Measurements from ENCODE around the gene TMED1. TPM values are rescaled to one million over a fixed set of nuclear protein-coding genes. Genes with fewer than 3 reads are reported as not detected.

Gene TMED1
- total and polyA plus RNA-seq, 2 experiments from 2014 or later = 29.7 to 37.2 TPM

- TF ChIP-seq REST (IDR thresholded peaks at IDR 0.05; ENCODE audit: unreplicated experiment) = no peak
- TF ChIP-seq EZH2 (IDR thresholded peaks at IDR 0.05; ENCODE audit: low read depth, unreplicated experiment) = no peak
- TF ChIP-seq ZNF462 (CRISPR knock-in tag; IDR thresholded peaks at IDR 0.05) = no peak
- no peak for TF ChIP-seq ZNF114 (CRISPR knock-in tag; IDR thresholded peaks at IDR 0.05)
Observed at GRCh38 chr19:10854350-10855089, 18.5 kb upstream of the TMED1 start (continued).

GRCh38 chr19:10852941-10853340, 16.9 kb upstream of the TMED1 start:
- Mint-ChIP-seq H3K27ac (no peak overlapping the region), H3K27me3 (ENCODE audit: insufficient read depth, low read depth, poor library complexity) (peaks cover 10% of the 10 kb centered on the region), H3K9me3 (no peaks in the 10 kb centered on the region), H3K4me1 (no peaks in the 10 kb centered on the region), H3K4me3 (no peak overlapping the region), H3K36me3 (ENCODE audit: low read depth) (no peaks in the 10 kb centered on the region; the same call in 2 of the 3 replicates)
- Histone ChIP-seq H3K27ac (ENCODE audit: low read depth) (no peak overlapping the region), H3K27me3 (ENCODE audit: insufficient read depth) (no peaks in the 10 kb centered on the region), H3K36me3 (ENCODE audit: insufficient read depth) (no peaks in the 10 kb centered on the region), H4K20me1 (replicated peaks; ENCODE audit: insufficient read depth) (no peaks in the 10 kb centered on the region), H3K4me1 (ENCODE audit: insufficient read depth) (no peaks in the 10 kb centered on the region), H2AFZ (no peak overlapping the region; the same call in 1 of the 2 replicates), H3K9me2 (ENCODE audit: insufficient read depth) (no peaks in the 10 kb centered on the region; the same call in 1 of the 2 replicates), H3K4me3 (no peak overlapping the region), H3F3A (replicated peaks; ENCODE audit: low read depth) (no peaks in the 10 kb centered on the region), H3K4me2 (no peak overlapping the region), H3K79me2 (replicated peaks; ENCODE audit: insufficient read depth) (no peaks in the 10 kb centered on the region)
- DNase-seq (ENCODE audit: low spot score) (no peak), ATAC-seq (no peak)
- TF ChIP-seq NANOG (IDR thresholded peaks at IDR 0.05; ENCODE audit: borderline replicate concordance) (no peak), CREB1 (CRISPR knock-in tag; IDR thresholded peaks at IDR 0.05; ENCODE audit: low read depth) (no peak)
